Measurements from ENCODE around the gene E2F7. TPM values are rescaled to one million over a fixed set of nuclear protein-coding genes. Genes with fewer than 3 reads are reported as not detected.

The E2F7 gene
- total and polyA plus RNA-seq, 2 of the 13 experiments (the other 11 are each of a cell fraction or from before 2014, with no cell fraction given) = 1.7 to 7.3 TPM

DNA sequence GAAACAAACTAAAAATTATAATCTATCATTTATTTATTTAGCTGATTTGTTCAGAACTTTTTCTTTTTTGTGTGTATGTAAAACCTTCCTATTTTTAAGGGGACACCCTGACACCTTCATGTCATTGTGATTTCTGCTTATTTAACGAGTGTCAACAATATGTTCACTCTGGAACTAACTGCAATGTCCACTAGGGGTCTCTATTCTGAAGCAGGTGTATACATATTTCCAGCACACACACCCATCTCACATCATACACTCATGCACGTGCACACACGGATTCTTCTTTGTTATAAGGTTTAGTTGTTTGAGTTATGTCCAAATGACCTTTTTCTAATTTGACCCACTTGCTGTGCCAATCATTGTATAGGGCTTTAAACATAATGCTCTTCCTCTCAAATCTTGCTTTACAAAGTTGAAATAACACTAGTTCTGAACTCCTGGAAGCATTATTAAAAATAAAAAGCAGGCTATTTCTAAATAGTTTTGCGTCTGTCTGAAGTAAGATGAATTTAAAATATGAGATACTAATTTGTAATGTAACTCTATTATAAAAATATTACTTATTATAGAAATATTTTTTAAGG is 15.5 kb downstream of the E2F7 start (continued):
- TF ChIP-seq, protein P1, sequence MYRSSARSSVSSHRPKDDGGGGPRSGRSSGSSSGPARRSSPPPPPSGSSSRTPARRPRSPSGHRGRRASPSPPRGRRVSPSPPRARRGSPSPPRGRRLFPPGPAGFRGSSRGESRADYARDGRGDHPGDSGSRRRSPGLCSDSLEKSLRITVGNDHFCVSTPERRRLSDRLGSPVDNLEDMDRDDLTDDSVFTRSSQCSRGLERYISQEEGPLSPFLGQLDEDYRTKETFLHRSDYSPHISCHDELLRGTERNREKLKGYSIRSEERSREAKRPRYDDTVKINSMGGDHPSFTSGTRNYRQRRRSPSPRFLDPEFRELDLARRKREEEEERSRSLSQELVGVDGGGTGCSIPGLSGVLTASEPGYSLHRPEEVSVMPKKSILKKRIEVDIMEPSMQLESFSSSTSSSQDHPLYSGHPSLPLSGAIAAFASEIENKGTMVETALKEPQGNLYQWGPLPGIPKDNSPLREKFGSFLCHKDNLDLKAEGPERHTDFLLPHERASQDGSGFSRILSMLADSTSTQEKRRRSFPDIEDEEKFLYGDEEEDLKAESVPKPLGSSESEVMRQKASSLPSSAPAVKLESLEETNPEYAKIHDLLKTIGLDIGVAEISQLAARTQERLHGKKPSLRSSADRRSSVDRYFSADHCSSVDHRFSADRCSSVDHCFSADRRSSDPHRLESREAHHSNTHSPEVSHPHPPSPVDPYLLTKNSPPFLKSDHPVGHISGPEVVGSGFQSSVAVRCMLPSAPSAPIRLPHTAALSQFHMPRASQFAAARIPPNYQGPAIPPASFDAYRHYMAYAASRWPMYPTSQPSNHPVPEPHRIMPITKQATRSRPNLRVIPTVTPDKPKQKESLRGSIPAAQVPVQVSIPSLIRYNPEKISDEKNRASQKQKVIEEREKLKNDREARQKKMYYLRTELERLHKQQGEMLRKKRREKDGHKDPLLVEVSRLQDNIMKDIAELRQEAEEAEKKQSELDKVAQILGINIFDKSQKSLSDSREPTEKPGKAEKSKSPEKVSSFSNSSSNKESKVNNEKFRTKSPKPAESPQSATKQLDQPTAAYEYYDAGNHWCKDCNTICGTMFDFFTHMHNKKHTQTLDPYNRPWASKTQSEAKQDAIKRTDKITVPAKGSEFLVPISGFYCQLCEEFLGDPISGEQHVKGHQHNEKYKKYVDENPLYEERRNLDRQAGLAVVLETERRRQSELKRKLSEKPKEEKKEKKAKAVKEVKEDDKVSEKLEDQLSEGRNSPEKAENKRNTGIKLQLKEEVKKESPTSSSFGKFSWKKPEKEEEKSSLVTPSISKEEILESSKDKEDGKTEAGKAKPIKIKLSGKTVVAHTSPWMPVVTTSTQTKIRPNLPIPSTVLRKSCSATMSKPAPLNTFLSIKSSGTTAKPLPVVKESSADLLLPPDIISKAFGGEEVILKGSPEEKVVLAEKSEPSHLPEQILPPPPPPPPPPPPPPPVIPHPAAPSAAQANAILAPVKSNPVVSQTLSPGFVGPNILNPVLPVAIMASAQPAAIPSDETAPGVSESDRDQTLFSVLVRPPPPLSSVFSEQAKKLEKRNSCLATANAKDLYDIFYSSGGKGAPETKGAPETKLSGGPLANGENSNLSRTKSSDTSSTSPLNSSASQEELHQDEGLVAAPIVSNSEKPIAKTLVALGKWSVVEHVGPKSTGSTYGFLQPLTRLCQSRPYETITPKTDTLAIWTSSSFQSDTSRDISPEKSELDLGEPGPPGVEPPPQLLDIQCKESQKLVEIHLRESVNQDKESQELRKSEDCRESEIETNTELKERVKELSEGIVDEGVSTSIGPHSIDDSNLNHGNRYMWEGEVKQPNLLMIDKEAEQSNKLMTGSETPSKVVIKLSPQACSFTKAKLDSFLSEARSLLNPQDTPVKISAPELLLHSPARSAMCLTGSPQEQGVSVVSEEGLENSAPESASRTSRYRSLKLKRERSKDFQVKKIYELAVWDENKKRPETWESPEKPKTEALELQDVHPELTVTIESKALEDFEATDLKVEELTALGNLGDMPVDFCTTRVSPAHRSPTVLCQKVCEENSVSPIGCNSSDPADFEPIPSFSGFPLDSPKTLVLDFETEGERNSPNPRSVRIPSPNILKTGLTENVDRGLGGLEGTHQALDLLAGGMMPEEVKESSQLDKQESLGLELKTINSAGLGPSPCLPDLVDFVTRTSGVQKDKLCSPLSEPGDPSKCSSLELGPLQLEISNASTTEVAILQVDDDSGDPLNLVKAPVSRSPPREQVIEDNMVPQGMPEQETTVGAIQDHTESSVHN (CRISPR knock-in tag; IDR thresholded peaks at IDR 0.05) = no peak
- TF ChIP-seq ZNF205 (CRISPR knock-in tag; IDR thresholded peaks at IDR 0.05) (0 out of 2 replicates have a peak, but pooled peaks have one; percentile 71), ZNF235 (CRISPR knock-in tag; IDR thresholded peaks at IDR 0.05; ENCODE audit: borderline replicate concordance) (no peak), ZNF816 (CRISPR knock-in tag; IDR thresholded peaks at IDR 0.05; ENCODE audit: borderline replicate concordance) (no peak), ZFP41 (CRISPR knock-in tag; IDR thresholded peaks at IDR 0.05; ENCODE audit: borderline replicate concordance) (no peak), ZNF781 (CRISPR knock-in tag; IDR thresholded peaks at IDR 0.05; ENCODE audit: borderline replicate concordance, not compliant biosample characterization) (no peak), HNF4G (IDR thresholded peaks at IDR 0.05; ENCODE audit: borderline replicate concordance, low read depth, low read length) (no peak), HNF4G (CRISPR knock-in tag; IDR thresholded peaks at IDR 0.05; ENCODE audit: borderline replicate concordance, low read depth) (no peak), KDM2A (CRISPR knock-in tag; IDR thresholded peaks at IDR 0.05; ENCODE audit: borderline replicate concordance, low read depth) (no peak), STAG1 (CRISPR knock-in tag; IDR thresholded peaks at IDR 0.05) (peak; percentile 62), ZNF180 (CRISPR knock-in tag; IDR thresholded peaks at IDR 0.05; ENCODE audit: borderline replicate concordance, low read depth) (no peak)
- TF ChIP-seq, protein P2, sequence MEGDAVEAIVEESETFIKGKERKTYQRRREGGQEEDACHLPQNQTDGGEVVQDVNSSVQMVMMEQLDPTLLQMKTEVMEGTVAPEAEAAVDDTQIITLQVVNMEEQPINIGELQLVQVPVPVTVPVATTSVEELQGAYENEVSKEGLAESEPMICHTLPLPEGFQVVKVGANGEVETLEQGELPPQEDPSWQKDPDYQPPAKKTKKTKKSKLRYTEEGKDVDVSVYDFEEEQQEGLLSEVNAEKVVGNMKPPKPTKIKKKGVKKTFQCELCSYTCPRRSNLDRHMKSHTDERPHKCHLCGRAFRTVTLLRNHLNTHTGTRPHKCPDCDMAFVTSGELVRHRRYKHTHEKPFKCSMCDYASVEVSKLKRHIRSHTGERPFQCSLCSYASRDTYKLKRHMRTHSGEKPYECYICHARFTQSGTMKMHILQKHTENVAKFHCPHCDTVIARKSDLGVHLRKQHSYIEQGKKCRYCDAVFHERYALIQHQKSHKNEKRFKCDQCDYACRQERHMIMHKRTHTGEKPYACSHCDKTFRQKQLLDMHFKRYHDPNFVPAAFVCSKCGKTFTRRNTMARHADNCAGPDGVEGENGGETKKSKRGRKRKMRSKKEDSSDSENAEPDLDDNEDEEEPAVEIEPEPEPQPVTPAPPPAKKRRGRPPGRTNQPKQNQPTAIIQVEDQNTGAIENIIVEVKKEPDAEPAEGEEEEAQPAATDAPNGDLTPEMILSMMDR (CRISPR knock-in tag; IDR thresholded peaks at IDR 0.05) = peak; percentile 77
- TF ChIP-seq, protein P3, sequence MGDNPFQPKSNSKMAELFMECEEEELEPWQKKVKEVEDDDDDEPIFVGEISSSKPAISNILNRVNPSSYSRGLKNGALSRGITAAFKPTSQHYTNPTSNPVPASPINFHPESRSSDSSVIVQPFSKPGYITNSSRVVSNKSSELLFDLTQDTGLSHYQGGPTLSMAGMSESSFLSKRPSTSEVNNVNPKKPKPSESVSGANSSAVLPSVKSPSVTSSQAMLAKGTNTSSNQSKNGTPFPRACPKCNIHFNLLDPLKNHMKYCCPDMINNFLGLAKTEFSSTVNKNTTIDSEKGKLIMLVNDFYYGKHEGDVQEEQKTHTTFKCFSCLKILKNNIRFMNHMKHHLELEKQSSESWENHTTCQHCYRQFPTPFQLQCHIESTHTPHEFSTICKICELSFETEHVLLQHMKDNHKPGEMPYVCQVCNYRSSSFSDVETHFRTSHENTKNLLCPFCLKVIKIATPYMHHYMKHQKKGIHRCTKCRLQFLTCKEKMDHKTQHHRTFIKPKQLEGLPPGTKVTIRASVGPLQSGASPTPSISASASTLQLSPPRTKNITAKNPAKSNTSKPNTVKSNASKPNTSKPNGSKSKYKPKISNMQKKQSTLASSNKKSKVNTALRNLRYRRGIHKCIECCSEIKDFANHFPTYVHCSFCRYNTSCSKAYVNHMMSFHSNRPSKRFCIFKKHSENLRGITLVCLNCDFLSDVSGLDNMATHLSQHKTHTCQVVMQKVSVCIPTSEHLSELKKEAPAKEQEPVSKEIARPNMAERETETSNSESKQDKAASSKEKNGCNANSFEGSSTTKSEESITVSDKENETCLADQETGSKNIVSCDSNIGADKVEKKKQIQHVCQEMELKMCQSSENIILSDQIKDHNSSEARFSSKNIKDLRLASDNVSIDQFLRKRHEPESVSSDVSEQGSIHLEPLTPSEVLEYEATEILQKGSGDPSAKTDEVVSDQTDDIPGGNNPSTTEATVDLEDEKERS (CRISPR knock-in tag; IDR thresholded peaks at IDR 0.05) = no peak
- TF ChIP-seq, protein P4, sequence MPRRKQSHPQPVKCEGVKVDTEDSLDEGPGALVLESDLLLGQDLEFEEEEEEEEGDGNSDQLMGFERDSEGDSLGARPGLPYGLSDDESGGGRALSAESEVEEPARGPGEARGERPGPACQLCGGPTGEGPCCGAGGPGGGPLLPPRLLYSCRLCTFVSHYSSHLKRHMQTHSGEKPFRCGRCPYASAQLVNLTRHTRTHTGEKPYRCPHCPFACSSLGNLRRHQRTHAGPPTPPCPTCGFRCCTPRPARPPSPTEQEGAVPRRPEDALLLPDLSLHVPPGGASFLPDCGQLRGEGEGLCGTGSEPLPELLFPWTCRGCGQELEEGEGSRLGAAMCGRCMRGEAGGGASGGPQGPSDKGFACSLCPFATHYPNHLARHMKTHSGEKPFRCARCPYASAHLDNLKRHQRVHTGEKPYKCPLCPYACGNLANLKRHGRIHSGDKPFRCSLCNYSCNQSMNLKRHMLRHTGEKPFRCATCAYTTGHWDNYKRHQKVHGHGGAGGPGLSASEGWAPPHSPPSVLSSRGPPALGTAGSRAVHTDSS (CRISPR knock-in tag; conservative IDR thresholded peaks at IDR 0.05) = no peak
